ENCODE results near the gene WNT9B.

GRCh38 chr17:46822388-46822921 lies 28.9 kb upstream of the WNT9B start:
- peak; percentile 91 for TF ChIP-seq CTCF (IDR thresholded peaks at IDR 0.05)
- TF ChIP-seq TCF7L2 (IDR thresholded peaks at IDR 0.05; ENCODE audit: low read depth, low read length): peak; percentile 50; the same call in 1 of the 2 replicates
- no peak for TF ChIP-seq POLR2AphosphoS5 (IDR thresholded peaks at IDR 0.05; ENCODE audit: low read depth, low read length)

Data from Panc1 (cell line).